Bone marrow (tissue), 2 donors: ENCODE measurements around the gene TTC39B.
A peak's percentile ranks its signal among the peaks of the same experiment; 100 is the strongest.
"Not testable (repeated sequence)": the region's sequence is repeated elsewhere in the genome, so short reads cannot be mapped to it uniquely, and the experiment has no call there.

Experiments used
- DNase-seq, 2 donors: peaks; one replicate each; lab custom pipeline; 2025; lab: John Stamatoyannopoulos, UW

TTC39B gene

DNA sequence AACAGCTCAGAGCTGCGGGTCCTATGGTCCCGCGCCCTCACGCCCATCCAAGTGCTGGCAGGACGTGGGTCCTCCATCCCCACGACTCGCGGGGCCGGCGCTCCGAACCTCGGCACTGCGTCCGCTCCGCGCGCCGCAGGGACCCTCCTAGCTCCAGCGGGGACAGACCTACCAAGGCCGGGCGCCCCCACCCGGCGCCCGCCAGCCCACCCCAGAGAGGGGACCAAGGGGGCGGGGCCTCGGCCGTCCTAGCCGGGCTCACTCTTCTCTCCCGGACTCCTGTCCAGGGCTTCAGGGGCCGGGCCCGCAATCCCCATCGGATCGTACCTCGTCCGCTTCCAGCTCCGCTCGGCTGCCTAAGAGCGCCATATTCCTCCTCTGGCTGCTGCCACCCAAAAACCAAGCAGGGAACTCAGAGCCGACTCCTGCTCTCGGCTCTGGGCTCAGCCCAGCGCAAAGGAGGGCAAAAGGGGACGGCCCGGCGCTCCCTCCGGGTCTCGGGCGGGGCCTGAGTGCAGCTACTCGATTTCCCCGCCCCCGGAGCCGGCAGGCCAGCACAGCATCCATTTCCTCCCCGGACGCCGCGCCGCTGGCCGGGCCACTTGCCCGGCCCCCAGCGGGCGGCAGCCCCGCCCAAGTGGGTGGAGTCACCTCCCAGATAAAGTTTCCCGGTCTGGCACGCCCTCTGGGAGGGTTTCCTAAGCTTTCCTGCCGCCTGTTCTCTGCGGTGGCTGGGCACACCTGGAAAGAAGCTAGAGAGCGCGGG is at the start of gene TTC39B:
Gene TTC39B, minus strand, starts transcription at position 460 of the 766 bp plus-strand sequence. Its CDS starts 91 bp downstream, at position 369.
- peak; percentile 15 to 56 for DNase-seq

DNA sequence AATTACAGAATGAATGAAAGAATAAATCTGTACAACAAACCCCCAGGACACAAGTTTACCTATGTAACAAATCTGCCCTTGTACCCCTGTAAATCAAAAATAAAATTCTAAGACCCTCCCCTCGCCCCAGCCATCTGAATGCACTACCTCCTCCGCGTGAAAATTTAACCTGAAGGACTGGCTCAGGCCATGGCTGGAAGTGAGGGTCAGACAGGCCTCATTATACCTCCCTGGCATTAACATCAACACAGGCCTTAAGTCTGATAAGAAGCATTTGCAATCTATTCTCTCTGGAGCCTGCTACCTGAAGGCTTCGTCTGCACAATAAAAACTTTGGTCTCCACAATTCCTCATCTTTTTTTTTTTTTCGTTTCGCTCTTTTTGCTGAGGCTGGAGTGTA is 48.7 kb upstream of the TTC39B start:
- DNase-seq: no peak

DNA sequence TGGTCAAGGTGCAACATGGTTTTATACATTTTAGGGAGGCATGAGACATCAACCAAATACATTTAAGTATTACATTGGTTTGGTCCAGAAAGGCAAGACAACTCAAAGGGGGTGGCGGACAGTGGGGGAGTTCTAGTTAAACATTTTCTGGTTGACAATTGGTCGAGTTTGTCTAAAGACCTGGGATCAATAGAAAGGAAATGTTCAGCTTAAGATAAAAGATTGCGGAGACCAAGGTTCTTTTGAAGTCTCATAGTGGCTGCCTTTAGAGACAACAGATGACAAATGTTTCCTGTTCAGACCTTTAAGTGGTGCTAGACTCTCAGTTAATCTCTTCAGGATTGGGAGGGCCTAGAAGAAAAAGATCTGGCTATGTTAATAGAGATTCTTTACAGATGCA is 47.7 kb upstream of the TTC39B start:
- no peak for DNase-seq

DNA sequence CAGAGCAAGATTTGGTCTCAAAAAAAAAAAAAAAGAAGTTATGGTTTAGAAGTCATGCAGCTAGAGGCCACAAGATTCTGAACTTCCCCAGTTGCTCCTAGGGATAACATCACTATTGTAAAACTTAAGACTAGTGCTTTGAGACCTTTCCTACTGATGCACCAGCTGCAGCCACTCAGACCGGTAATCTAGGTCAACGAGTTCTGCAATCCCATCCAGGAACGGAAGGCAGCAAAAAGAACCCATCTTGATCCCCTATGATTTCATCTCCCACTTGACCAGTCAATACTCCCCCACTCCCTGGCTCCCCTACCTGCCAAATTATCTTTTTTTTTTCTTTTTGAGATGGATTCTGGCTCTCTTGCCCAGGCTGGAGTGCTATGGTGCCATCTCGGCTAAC is 46.9 kb upstream of the TTC39B start:
- DNase-seq: no peak

DNA sequence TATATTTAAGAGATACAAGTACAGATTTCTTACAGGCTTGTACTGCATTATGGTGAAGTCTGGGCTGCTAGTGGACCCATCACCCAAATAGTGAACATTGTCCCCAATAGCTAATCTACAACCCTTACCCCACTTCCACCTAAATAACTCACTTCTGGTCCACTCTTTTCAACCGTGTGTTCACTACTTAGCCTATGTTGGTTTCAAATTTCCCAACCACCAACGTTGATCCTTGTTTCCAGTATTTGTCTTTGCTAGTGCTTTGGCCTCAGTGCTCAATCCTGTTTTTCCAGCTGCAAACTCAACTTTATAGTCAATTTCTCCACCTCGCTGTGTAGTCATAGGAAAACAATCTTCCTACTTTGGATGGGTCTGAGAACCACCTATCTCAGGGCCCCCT is 45.3 kb upstream of the TTC39B start:
- DNase-seq: no peak

DNA sequence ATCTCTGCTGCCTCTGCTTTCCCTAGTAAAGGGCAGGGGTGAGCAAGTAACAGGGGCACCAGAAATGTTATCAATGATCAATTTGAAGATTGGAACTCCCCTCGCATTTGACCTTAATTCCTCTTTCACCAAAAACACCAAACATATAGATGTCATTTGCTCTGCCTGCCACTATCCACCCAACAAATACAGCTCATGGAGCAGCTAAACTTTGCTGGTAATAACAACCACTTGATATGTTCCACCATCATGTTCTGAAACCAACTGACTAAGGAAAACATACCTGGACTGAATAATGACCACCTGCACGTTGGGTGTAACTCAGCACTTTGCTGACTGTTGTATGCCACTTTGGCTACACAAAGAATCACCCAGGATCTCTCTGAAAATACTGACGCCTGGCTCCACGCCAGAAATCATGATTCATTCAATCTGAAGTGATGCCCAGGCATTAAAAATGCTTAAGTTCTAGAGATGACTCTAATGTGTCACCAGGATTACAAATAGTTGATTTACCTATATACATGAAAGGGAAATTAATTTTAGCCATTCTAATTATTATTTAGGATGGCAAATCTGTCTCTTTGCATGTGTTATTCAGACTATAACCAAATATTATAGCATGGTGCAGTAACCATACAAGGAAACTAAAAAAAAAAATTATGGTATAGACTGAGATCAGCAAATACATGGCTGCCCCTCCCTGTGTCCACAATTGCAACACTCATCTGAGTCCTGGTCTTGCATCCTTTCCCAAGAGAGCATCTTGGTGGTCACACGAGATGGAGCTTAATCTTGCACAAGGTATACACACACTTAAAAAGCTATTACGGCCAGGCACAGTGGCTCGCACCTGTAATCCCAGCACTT is 43.1 kb upstream of the TTC39B start:
- DNase-seq: no peak

DNA sequence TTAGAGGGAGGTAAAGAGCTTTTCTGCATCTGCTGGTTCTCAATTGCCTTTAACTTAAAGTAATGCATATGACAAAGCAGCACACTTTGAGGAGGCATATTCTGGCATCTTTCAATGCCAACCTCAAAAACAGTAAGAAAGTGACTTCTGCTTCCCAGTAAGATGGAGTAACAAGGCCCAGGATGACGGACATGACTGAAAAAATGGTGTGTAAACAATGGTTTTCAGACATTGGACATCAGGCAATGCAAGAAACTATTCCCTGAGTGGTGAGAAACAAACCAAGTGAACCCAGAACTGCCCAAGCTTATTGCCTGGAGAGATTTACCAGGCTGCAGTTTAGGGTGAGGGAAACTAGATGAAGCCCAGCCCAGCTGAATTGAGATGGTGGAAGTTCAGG is 39.8 kb upstream of the TTC39B start:
- DNase-seq: no peak

DNA sequence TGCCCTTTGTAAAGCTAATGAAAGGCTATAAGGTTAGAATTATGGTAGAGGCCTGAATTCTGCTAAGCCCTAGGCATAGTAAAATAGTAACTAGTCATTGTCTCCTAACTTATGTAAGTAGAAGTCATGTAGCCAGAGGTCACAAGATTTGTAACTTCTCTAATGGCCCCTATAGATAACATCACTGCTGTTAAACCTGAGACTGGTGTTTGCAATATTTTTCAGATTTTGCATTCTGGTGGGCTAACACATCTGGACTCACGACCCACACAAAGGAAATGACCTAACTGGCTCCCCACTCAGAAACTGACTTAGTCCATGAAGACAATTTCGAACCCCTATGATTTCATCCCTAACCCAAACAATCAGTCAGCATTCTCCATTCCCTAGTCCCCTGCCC is 37.2 kb upstream of the TTC39B start:
- no peak for DNase-seq

DNA sequence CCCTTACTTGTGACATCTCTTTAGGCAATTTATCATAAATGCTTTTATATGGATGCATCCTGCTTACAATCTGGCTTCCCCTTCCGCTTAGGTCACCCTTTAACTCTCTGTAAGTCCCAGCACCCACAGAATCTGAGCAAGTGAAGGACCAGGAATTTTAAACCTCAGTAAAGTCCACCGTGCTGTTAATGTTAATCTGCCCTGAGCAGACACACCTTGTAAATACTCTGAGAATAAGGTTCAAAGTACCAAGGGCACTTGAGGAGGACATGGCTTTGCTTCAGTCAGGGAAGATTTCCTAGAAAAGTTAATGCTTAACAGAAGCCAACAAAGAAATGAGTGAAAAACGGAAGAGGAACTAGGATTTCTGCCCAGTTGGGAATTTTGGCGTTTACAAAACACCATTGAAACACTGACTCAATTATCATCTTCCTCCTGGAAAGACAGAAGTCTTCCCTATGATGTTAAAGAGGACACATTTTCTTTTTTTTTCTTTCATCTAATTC is 26.4 kb upstream of the TTC39B start:
- DNase-seq: no peak

DNA sequence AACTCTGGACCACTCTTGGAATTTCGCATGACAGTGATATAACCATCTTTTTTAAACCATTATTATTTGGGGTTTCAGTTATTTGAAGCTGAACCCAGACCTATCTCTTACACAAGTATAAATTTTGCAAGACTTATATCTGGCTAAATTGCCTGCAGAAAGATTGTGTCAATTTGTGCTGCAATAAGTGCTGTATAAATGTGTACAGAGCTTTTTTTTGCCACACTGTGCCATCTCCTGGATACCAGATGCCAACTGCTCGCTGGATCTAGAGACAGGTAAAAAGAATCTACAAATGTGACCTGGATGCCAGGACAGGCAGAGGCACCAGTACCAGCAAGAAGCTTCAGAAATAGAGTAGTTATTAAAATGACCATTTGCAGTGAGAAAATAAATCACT is 25.9 kb upstream of the TTC39B start:
- DNase-seq: no peak

DNA sequence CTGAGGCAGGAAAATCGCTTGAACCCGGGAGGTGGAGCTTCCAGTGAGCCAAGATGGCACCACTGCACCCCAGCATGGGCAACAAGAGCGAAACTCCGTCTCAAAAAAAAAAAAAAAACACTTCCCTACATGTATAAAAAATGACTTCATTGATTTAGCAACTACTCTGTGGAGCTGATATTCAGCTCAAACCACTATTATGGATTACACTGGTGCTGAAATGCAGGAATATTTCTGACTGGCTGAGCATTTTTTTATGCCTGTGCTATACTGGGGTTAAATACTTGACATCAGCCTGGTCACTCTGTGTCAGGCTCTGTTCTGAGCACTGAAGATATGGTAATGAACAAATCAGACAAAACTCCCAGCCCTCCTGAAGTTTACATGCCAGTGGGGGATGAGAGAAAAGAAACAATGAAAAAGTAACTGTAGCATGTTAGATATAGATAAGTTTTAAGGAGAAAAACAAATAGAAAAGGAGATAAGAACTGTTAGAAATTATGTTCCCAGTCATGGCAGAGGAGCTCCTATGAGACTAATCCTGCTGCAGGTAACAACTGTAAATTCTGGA is 22.6 kb upstream of the TTC39B start:
- DNase-seq: no peak

DNA sequence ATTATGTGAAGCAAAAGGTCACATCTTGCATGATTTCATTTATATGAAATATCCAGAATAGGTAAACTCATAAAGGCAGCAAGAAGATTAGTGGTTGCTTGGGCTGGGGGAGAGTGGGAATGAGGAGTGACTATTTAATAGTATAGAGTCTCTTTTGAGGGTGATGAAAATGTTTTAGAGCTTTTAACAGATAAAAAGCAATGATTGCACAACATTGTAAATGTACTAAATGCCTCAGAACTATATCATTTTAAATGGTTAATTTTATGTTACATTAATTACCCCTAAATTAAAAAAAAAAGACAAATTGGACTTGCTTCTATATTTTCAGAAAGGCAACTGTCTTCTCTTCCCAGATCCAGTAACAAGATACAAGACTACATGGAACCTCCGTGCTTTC is 21.9 kb upstream of the TTC39B start:
- DNase-seq: no peak

DNA sequence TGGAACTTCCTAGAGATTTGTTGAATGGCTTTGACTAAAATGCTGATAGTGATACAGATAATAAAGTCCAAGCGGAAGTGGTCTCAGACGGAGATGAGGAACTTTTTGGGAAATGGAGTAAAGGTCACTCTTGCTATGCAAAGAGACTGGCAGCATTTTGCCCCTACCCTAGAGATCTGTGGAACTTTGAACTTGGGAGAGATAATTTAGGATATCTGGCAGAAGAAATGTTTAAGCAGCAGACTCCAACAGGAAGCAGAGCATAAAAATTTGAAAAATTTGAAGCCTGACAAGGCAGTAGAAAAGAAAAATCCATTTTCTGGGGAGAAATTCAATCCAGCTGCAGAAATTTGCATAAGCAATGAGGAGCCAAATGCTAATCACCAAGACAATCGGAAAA is 15.7 kb upstream of the TTC39B start:
- not testable (repeated sequence) for DNase-seq

DNA sequence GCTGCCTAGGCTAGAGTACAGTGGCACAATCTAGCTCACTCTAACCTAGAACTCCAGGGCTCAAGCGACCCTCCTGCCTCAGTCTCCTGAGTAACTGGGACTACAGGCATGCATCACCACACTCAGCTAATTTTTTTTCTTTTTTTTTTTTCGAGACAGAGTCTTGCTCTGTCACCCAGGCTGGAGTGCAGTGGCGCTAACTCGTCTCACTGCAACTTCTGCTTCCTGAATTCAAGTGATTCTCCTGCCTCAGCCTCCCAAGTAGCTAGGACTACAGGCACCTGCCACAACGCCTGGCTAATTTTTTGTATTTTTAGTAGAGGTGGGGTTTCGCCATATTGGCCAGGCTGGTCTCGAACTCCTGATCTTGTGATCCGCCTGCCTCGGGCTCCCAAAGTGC is 12.6 kb upstream of the TTC39B start:
- not testable (repeated sequence) for DNase-seq

DNA sequence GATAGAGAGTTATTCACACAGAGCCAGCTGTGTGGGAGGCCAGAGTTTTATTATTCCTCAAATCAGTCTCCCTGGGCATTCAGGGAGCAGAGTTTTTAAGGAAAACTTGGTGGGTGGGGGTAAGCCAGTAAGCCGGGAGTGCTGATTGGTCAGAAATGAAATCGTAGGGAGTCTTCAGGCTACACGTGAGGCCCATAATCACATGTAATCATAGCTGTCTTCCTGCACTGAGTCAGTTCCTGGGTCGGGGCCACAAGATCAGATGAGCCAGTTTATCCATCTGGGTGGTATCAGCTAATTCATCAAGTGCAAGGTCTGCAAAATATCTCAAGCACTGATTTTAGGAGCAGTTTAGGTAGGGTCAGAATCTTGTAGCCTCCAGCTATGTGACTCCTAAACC is 10.8 kb upstream of the TTC39B start:
- no peak for DNase-seq

DNA sequence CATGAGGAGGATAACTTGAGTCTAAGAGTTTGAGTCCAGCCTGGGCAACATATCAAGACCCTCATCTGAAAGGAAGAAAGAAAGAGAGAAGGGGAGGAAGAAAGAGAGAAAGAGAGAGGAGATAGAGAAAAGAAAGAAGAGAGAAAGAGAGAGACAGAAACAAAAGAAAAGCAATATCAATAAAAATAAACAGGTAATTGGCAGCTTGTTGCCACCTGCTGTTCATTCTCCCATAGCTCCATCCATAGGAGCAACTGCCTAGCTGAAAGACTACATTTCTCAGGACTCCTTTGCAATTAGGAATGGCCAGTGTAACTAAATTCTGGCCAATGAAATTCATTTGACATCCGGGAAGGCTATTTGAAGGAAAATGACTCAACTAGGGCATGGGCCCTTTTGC is 4.6 kb upstream of the TTC39B start:
- DNase-seq: no peak

DNA sequence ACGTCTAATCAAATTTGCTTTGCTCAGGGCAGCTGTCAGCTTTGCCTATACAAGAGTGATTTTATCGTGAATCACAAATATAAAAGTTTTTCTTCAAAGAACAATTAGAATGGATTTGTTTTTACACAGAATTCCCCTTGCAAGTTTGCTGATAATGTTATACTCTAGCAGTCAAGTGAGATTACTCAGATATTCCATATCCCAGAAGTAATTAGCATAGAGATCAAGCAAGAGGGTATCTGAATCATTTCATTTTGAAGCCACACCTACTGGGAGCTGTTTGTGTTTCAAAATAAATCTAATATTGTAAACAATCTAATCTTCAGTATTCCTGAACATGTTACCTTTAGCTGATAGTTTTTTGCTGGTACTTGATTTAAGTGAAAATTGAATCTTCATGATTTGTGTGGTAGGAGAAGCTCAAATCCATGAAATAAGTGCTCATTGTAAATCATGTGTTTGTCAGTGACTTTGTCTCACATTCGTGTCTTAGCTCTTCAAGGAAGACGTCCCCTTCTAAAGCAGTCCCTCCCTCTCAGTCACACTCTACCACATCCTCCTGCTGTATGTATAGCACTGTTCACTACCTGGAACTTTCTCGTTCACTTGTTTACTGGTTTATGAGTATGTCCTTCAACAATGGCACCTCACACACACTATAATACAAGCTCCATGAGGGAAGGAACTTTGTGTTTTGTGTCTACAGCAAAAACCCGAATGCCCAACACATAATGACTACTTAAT is 3.3 kb upstream of the TTC39B start:
- no peak for DNase-seq

DNA sequence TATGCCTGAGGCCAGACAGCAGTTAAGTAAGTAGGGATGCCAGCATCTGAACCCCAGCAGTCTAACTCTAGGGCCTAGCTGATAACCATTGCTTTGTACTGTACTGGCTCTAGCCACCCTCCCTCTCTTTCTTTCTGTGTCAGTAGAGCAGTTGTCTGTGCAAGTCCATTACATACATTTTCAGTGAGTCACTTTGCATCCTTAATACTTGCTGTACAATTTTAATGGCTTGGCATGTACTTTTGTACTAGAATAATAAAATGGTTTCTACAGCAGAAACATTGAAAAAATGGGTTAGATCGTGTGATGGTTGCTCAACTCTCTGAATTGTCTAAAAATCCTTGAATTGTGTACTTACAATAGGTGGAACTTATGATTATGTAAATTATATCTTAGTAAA is 1.5 kb upstream of the TTC39B start:
- DNase-seq: no peak

DNA sequence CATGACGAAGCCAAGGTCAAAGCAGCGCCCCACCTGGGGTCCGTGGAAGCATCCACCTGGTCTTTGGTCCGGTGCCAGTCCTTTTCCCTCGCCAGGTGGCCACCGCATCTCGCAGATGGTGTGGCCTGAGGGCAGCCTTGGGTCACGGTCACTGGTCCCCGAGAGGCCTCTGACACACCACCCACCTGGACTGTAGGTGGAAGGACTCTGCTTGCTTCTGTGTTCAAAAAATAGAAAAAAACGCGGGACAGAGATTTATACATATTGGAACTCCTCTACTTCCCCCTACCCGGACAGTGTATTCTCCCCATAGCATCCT is 466 bp upstream of the TTC39B start:
- DNase-seq: no peak

DNA sequence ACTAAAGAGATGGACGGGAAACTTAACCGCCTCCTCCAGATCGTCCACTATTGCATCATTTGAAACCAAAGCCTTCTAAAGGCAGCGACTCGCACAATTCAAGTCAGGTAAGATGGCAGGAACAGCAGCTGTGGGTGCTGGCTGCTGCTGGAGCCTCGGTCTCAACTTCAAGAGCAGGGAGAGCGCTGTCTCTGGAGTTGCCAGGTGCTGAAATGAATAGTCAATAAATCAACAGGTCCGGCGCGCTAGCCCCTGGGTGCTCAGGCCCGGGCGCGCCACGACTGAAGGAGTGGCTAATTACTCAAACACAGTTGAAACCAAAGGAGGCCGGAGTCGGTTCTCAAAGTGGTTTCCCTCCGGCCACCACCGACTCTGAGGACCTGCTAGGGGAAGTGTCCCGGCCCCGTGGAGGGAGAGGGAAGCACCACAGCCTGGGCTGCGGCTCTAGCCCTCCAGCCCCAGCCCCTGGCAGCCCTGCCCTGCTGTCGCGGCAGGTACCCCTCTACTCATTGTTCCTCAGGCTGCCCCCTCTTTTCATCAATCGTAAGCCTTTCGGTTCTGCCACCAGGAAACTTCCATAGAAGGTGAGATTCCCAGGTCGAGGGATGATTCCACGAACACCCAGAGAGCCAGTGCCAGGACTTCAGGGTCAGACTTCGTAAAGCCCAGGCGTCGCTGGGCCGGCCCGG is 804 bp downstream of the TTC39B start:
- DNase-seq: peak in 1 of 2 donors; percentile 19

DNA sequence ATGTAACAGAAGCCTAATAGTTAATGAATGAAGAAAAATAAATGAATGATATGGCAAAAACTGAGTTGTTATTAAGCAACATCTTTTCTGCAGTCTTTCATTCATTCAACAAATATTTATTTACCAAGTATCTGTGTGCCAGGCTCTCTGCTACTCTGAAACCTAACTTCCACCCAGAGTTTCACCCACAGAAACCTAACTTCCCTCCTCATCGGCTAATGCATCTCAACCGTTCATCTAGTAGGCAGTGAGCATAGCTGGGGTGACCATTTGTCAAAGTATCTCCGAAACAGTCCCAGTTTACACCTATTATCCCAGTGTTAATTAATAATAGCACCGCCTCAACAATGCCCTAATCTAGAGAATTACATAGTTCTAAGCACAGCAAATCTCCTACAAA is 1.5 kb downstream of the TTC39B start:
- no peak for DNase-seq

DNA sequence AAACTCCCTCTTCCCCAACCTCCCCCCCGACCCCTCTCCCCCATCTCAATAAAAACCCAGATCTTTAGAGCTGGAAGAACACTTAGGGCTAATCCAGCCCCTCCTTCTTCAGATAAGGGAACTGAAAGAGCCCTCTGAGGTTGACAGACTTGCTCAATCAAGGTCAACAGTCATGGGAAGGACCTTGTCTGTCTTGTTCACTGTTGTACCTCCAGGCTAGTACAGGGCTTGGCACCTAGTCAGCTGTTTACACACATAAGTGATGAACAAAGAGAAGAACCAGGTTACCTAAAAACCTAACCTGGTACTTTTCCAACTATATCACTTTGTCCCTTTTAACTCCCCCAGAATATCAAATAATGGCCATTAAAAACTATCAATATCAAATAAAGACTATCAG is 2.4 kb downstream of the TTC39B start:
- no peak for DNase-seq
